Fibroblast of pulmonary artery (primary cell): ENCODE results near the gene DNAJB11.

Experiments
- DNase-seq: peaks from one replicate; pipeline ENCODE4 v3.0.0-alpha.2; 2010; ENCODE audit warnings: low read depth
- H3K4me3 ChIP-seq: replicated peaks from 2 replicates; pipeline ENCODE4 v1.5.1; 2011; ENCODE audit warnings: low read depth, mild to moderate bottlenecking, control low read depth, low read length, moderate library complexity
- CTCF ChIP-seq: IDR thresholded peaks from 2 replicates; pipeline ENCODE4 v1.5.1; 2011; ENCODE audit warnings: mild to moderate bottlenecking, control low read depth, low read length, inconsistent platforms; ENCODE audit errors: missing control alignments

DNAJB11 gene

GRCh38 chr3:186605561-186606545, 35.3 kb downstream of the DNAJB11 start:
- H3K4me3 ChIP-seq: no peak overlapping the region
- no peak for DNase-seq
- TF ChIP-seq CTCF: no peak

- DNase-seq: no peak
- TF ChIP-seq CTCF: no peak
These were observed 38.2 kb downstream of the DNAJB11 start for GRCh38 chr3:186608624-186609215.

GRCh38 chr3:186609247-186609868, 38.8 kb downstream of the DNAJB11 start:
- peak; percentile 41 for DNase-seq
- no peak overlapping the region for H3K4me3 ChIP-seq
- peak; percentile 35 for TF ChIP-seq CTCF

More at GRCh38 chr3:186608624-186609215, 38.2 kb downstream of the DNAJB11 start:
- no peak overlapping the region for H3K4me3 ChIP-seq

- TF ChIP-seq CTCF: no peak
- no peak for DNase-seq
- H3K4me3 ChIP-seq: no peak overlapping the region
These were observed 41.5 kb downstream of the DNAJB11 start for GRCh38 chr3:186612065-186612464.

- no peak for TF ChIP-seq CTCF
- no peak within 1 kb of the TSS for H3K4me3 ChIP-seq
- no peak for DNase-seq
These were observed 42.5 kb downstream of the DNAJB11 start, which contains the start of gene AHSG for GRCh38 chr3:186612721-186613636. TSS of gene AHSG (plus strand) at chr3:186613060. CDS start at chr3:186613142, 82 bp downstream.

- DNase-seq: no peak
- TF ChIP-seq CTCF: no peak
- H3K4me3 ChIP-seq: no peak overlapping the region
These were observed 43.2 kb downstream of the DNAJB11 start for GRCh38 chr3:186613637-186614265.
